ENCODE measurements around the gene CYREN. TPM values are rescaled to one million over a fixed set of nuclear protein-coding genes. Genes with fewer than 3 reads are reported as not detected.
"Not testable (repeated sequence)": the region's sequence is repeated elsewhere in the genome, so short reads cannot be mapped to it uniquely, and the experiment has no call there.

Gene CYREN
- total and polyA plus RNA-seq, 2 of the 13 experiments (the other 11 are each of a cell fraction or from before 2014, with no cell fraction given) = 20.7 to 60.7 TPM

GRCh38 chr7:135171581-135172291 is 1.2 kb upstream of the CYREN start (continued):
- 0 out of 2 replicates have a peak, but pooled peaks have one; percentile 28 for TF ChIP-seq ZHX2 (IDR thresholded peaks at IDR 0.05; ENCODE audit: low read depth)
- TF ChIP-seq ZHX2 (CRISPR knock-in tag; IDR thresholded peaks at IDR 0.05; ENCODE audit: borderline replicate concordance) = not testable (repeated sequence)
- TF ChIP-seq, protein P1, sequence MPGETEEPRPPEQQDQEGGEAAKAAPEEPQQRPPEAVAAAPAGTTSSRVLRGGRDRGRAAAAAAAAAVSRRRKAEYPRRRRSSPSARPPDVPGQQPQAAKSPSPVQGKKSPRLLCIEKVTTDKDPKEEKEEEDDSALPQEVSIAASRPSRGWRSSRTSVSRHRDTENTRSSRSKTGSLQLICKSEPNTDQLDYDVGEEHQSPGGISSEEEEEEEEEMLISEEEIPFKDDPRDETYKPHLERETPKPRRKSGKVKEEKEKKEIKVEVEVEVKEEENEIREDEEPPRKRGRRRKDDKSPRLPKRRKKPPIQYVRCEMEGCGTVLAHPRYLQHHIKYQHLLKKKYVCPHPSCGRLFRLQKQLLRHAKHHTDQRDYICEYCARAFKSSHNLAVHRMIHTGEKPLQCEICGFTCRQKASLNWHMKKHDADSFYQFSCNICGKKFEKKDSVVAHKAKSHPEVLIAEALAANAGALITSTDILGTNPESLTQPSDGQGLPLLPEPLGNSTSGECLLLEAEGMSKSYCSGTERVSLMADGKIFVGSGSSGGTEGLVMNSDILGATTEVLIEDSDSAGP (CRISPR knock-in tag; IDR thresholded peaks at IDR 0.05; ENCODE audit: borderline replicate concordance) = 0 out of 2 replicates have a peak, but pooled peaks have one; percentile 57
- peak; percentile 50; the same call in 1 of the 2 replicates for TF ChIP-seq HNF1B (CRISPR knock-in tag; IDR thresholded peaks at IDR 0.05)
- TF ChIP-seq PITX1 (CRISPR knock-in tag; IDR thresholded peaks at IDR 0.05) = peak; percentile 68
- TF ChIP-seq, protein P2, sequence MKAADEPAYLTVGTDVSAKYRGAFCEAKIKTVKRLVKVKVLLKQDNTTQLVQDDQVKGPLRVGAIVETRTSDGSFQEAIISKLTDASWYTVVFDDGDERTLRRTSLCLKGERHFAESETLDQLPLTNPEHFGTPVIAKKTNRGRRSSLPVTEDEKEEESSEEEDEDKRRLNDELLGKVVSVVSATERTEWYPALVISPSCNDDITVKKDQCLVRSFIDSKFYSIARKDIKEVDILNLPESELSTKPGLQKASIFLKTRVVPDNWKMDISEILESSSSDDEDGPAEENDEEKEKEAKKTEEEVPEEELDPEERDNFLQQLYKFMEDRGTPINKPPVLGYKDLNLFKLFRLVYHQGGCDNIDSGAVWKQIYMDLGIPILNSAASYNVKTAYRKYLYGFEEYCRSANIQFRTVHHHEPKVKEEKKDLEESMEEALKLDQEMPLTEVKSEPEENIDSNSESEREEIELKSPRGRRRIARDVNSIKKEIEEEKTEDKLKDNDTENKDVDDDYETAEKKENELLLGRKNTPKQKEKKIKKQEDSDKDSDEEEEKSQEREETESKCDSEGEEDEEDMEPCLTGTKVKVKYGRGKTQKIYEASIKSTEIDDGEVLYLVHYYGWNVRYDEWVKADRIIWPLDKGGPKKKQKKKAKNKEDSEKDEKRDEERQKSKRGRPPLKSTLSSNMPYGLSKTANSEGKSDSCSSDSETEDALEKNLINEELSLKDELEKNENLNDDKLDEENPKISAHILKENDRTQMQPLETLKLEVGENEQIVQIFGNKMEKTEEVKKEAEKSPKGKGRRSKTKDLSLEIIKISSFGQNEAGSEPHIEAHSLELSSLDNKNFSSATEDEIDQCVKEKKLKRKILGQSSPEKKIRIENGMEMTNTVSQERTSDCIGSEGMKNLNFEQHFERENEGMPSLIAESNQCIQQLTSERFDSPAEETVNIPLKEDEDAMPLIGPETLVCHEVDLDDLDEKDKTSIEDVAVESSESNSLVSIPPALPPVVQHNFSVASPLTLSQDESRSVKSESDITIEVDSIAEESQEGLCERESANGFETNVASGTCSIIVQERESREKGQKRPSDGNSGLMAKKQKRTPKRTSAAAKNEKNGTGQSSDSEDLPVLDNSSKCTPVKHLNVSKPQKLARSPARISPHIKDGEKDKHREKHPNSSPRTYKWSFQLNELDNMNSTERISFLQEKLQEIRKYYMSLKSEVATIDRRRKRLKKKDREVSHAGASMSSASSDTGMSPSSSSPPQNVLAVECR (CRISPR knock-in tag; IDR thresholded peaks at IDR 0.05; ENCODE audit: borderline replicate concordance) = peak; percentile 58; the same call in 1 of the 2 replicates
- peak; percentile 85; the same call in 1 of the 2 replicates for TF ChIP-seq SALL2 (CRISPR knock-in tag; IDR thresholded peaks at IDR 0.05)
- TF ChIP-seq MED1 (CRISPR knock-in tag; IDR thresholded peaks at IDR 0.05) = peak; percentile 58; the same call in 1 of the 2 replicates
- TF ChIP-seq ZNF781 (CRISPR knock-in tag; IDR thresholded peaks at IDR 0.05; ENCODE audit: borderline replicate concordance, not compliant biosample characterization) = peak; percentile 30
- TF ChIP-seq PHF20 (CRISPR knock-in tag; IDR thresholded peaks at IDR 0.05) = peak; percentile 17; the same call in 1 of the 2 replicates
